Measurements from ENCODE around the gene INTS11.
"Not testable (repeated sequence)": the region's sequence is repeated elsewhere in the genome, so short reads cannot be mapped to it uniquely, and the experiment has no call there.

The INTS11 gene

GRCh38 chr1:1324524-1325287 lies at the start of gene INTS11, which contains the start of gene CPTP:
Gene INTS11 (minus strand): TSS chr1:1324660. CDS start chr1:1324608, 52 bp downstream.
Gene CPTP (plus strand): TSS chr1:1324802. CDS start chr1:1326911, 2,109 bp downstream.
- DNase-seq: peak; percentile 88

DNA sequence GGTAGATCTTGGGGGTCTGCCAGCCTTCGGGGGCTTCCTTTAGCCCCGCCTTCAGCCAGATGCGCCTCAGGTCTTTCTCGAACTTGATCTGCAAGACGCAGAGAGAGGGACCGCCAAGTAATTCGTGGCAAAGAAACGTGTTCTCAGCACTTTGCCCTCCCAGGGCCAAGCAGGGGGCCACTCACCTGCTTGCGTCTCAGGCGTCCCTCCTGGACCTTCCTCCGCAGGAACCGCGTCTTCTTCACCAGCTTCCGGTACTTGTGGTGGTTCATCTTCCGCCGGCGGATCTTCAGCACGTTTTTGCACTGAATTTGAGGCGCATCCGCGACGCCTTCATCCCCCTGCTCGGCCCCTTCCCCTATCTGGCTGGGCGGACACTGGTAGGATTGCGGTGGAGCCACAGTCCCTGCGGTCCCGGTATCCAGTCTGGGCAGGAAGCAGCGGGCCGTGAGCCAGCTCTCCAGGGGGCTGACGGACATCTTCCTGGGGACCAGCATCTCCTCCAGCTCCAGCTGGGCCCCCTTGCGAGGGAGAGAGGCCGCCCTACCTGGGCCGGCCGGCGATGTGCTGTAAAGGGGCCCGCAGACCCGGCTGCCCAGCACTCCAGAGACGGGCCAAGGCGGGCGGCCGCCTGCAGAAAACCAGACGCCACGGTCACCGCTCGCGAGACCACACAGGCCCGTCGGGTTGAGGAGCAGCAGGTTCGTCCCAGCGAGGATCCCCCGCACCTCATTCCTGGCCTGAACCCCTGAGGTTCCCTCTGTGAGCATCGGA lies 49.5 kb upstream of the INTS11 start:
- no peak for DNase-seq

GRCh38 chr1:1373051-1373814 lies 48.8 kb upstream of the INTS11 start:
- no peak for DNase-seq

DNA sequence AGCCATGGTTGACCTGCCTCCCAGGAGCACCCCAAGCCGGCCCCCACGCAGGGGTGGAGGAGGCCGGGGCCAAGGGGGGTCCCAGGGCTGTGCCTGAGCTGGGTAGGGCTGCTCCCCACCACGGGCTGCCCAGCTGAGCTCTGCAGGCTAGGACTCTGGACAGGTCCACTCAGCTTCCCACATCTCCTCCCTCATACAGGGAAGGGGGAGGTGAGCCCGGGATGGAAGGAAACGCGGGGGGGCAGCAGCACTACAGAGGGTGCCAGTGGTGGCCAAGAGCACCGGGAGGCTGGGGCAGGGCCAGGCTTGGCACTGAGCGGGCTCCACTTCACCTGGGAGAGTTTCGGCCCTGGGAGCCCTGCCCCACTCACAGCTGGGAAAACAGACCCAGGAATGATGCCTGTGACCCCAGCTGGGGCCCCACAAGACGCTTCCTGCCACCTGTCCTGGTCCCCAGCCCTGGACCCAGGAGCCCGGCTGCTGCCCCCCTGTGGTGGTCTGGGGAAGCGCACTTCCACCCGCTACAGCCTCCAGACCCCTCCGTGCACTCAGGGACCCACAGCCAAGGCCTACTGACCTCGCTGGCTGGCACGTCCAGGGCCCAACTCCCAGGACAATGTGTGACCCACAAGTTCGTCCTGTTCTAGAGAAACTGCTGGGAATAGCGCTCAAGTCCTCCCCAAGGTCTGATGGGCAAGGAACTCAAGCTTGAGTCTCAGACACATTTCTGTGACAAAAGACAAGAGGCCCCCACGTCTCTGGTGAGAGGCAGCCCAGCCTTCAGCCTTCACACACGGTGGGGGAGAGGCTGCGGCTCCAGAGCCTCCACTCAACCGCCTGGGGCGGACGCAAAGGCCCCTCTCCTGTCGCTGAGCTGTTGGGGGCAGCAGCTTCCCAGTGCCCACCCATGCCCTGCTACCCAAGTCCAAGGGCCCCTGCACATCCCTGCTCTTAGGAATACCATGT lies 47.6 kb upstream of the INTS11 start:
- no peak for DNase-seq

GRCh38 chr1:1371364-1371745 lies 46.9 kb upstream of the INTS11 start:
- no peak for DNase-seq

DNA sequence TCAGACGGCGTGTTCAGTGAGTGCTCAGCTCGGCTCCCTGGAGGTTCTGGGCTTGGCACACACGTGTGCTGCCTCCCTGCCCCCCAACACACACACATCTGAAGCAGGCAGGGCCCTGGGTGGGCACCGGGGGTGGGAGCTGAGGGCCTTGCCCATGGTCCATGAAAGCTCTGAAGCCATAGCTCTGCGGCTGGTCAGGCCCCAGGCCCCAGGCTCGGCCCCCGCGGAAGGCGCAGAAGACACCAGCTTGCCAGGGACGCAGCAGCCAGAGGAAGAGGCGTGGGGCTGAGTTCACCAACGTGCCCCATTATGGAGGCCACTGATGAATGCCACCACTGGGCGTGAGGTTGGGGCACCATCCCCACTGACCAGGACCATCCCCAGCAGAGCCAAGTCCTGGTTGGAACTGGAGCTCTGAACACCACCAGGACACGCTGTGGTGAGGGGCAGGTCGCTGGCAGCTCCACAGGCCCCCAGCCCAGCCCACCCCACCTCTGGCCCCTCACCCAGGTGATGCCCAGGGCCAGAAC lies 46.4 kb upstream of the INTS11 start:
- DNase-seq: no peak

DNA sequence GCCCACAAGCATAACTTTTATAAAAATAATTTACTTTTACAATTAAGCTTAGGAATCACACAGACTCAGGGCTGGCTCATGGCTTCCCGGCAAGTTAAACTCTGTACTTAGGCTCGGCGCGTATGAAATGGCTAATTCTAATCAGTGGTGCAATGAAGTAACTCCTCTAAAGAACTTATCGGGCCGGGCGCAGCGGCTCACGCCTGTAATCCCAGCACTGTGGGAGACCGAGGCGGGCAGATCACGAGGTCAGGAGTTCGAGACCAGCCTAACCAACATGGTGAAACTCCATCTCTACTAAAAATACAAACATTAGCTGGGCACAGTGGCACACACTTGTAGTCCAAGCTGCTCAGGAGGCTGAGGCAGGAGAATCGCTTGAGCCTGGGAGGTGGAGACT lies 45.6 kb upstream of the INTS11 start:
- DNase-seq: not testable (repeated sequence)

- no peak for DNase-seq
Observed at GRCh38 chr1:1367315-1367714, 42.9 kb upstream of the INTS11 start.

GRCh38 chr1:1366699-1367066 lies 42.2 kb upstream of the INTS11 start:
- no peak for DNase-seq

- DNase-seq: no peak
Observed at GRCh38 chr1:1365875-1366698, 41.6 kb upstream of the INTS11 start.

- DNase-seq: no peak
Observed at GRCh38 chr1:1364266-1364665, 39.8 kb upstream of the INTS11 start.

DNA sequence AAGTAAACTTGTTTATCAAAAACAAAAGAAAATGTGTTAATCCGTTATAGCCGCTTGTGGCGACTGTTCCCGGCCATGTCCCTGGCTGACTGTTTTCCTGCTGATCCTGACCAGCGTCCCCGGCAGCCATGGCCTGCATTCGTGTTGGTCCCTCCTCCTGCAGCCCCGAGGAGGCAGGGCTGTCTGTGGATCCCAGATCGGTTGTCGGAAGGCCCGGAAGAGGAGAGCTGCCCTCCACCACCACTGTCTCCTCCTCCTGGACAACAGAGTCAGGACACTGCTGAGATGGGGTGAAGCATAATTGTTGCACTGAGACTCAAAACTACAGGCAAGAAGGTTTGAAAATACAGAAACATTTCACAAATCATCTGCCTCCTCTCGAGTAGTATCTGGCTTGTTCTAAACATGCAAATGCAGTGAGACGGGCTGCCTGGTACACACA lies 37.5 kb upstream of the INTS11 start:
- DNase-seq: peak; percentile 61

DNA sequence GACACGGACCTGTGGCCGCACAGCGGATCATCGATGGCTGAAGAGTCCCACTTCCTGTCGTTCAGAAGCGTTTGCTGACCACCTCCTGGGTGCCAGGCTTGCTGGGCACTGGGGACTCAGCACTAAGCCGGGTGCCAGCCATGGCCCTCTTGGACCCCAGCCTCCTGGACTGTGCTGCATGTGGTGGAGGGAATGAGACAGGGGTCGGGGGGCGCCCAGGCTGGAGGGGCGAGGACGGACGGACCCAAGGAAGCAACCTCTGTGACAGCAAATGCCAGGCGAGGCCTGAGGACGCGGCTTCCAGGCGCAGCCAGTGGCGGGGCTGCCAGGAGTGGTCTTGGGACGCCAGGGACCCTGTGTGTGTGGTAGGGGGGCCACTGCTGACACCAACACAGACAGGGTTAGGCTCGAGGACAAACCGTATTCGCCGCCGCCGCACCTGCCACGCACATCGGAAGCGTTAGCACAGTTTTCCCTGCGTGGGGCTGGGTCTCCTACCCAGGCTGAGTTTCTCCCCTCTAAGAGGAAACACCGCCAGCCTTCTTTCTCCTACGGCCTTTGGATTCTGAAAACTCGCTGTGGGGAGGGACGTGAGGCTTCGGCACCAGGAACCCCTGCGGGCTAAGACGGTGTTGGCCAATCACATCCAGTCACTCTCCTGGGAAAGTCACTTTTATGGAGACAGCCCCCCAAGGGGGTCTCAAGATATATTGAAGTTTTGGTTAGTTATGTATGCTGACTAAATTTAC lies 36.9 kb upstream of the INTS11 start:
- DNase-seq: no peak

DNA sequence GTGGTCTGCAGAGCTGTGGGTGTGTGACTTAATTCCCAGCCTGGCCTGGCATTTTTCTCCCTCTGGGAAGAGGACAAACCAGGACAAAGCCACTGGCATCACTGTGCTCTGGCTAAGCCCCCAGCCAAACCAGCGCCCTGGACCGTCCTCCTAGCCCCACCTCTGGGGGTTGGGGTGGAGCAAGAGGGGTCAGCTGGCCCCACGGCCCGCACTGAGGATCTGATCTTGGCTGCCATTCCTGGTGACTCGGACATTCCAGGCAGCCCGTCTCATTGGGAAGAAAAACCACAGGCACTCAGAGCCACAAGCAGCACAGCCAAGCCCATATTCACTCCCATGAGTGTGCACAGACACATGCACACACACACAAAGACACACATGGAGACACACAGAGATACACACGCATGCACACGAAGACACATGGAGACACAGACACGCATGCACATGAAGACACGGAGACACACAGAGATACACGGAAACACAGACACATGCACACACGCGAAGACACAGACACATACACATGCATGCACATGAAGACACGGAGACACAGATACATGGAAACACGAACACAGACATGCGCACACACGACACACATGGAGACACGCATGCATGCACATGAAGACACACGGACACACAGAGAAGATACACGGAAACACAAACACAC lies 36.2 kb upstream of the INTS11 start:
- DNase-seq: peak; percentile 87

- DNase-seq: peak; percentile 71
Observed at GRCh38 chr1:1359664-1360468, 35.4 kb upstream of the INTS11 start.

GRCh38 chr1:1359308-1359663 lies 34.8 kb upstream of the INTS11 start:
- DNase-seq: no peak

DNA sequence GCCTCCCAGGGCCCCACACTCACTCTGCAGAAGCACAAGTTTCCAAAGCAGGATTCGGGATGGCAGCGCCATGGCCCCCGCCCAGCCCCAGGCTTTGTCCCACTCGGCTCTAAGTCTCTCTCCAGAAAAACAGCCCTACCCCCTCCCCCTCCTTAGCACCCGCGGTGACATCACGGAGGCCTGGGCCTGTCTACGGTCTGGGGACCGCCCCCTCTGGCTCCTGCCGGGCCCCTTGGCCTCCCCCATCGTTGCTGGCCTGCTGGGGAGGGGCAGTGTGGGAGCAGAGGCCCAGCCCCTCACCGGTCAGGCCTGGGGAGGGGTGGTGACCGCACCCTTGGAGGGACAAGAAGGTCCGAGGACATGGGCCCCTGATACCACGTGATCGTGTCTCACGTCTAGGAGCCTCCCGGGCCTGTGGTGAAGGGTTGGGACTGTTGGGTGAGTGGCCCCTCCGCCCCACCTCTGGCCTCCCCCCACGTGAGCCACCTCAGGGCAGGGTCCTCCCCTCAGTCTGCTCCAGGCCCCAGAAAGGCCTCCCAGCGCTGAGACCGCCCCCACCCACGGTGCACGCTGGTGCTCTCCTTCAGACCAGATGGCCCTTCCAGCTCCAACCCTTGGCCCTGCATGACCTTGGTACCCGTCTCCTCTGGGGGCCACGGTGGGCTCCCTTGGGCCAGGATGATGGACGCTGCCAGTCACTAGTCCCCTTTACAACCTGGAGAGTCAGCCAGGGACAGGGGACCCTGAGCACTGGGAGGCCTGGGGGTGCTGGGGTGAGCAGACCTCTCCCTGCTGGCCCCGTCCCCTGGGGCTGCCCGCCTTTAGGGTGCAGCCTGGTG lies 34.2 kb upstream of the INTS11 start, which contains the start of gene MXRA8:
Gene MXRA8, minus strand, starts transcription at position 123 of the 839 bp plus-strand sequence. Its CDS starts 51 bp downstream, at position 72.
- DNase-seq: peak; percentile 66
